ENCODE measurements around the gene USP34.
"Not testable (repeated sequence)": the region's sequence is repeated elsewhere in the genome, so short reads cannot be mapped to it uniquely, and the experiment has no call there.

The USP34 gene

DNA sequence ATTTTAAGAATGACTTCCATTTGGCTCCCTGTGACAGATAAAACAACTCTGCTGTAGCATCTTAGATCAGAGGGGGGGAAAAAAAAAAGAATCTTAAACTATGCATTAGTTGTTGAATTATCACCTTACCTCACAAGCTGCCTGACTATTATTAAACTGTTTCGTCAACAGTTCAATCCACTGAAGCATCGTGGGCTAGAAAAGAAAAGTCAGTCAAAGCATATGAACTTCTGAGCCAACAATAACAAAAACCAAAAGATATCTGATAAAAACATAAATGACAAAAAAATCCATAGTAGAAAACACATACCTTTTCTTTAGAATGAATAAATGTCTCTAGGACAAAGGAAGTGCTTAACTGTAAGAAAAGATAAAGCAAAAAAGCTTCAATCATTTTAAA, 235.2 kb downstream of the USP34 start:
- no peak for DNase-seq

DNA sequence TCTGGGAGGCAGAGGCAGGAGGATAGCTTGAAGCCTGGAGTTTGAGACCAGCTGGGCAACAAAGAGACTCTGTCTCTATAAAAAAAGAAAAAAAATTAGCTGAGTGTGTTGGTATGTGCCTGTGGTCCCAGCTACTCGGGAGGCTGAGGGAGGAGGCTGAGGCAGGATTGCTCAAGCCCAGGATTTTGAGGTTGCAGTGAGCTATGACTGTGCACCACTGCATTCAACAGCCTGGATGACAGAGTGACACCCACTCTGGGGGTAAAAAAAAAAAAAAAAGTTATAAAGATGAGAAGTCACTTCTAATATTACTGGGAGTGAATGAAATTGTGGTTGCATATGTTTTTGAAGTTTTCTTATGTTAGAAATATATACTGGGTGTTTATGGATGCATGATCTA, 237.3 kb downstream of the USP34 start:
- no peak for DNase-seq

DNA sequence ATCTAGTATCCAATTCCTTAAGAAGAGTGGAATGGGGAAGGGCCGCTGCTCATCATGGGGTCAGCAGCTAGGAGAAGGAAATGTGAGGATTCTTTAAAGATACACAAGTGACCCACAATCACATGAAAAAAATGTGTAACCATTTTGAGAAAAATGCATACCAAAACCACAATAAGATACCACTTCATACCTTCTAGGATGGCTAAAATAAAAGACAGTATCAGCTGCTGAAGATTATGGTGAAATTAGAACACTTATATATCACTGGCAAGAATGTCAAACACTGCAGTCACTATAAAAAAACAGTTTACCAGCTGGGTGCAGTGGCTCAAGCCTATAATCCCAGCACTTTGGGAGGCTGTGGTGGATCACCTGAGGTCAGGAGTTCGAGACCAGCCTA, 241.0 kb downstream of the USP34 start:
- no peak for DNase-seq

DNA sequence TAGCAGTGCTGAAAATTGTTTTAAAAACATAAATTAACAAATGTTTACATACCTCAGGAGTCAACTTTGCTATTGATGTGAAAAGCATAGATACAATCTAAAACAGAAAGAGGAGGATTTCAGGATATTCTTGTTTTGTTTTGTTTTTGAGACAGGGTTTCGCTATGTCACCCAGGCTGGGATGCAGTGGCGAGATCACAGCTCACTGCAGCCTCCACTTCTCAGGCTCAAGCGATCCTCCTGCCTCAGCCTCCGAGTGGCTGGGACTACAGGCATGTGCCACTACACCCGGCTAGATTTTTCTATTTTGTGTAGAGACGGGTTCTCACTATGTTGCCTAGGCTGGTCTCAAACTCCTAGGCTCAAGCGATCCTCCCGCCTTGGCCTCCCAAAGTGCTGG, 248.3 kb downstream of the USP34 start:
- DNase-seq: no peak

DNA sequence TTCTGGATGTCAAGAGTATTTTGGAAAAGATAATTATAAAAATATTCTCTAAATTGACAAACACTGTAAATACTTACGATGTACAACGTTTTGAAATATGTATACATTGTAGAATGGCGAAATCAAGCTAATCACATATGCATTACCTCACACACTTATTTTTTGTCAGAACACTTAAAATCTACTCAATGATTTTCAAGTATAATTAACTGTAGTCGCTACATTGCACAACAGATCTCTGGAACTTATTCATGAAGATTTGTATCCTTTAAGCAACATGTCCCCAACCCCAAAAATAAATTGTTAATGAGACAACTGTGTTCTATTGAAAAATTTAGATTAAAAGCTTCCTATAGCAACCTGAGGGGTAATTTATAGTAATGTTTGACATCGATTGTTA, 249.1 kb downstream of the USP34 start:
- DNase-seq: no peak

DNA sequence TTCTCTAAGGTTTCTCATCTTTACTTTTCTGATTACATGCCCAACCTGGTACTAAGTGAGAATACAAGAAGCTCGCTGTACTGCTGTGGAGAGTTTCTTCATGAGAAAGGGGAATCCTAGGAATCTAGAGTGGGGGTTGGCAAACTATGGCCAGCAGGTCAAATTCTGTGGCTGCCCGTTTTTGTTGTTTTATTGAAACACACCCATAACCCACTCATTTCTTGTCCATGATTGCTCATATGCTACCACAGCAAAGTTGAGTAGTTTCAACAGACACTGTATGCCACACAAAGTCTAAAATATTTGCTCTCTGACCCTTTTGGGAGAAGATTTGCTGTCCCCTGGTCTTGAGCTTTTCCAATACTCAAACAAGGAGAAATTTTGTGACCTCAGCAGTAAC, 250.1 kb downstream of the USP34 start:
- DNase-seq: no peak

DNA sequence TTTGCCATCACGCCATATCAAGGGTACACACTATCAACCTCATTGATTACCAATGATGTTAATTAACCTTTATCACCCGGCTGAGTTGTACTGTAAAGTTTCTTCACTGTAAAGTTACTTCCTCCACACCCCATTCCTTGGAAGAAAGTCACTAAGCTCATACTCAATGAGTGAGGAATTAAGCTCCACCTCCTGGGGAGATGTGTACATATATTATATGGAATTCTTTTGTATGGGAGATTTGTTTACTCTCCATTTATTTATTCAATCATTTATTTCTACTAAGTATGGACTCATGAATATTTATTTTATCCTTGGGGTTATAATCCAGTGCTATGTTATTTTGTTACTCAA, 252.1 kb downstream of the USP34 start:
- DNase-seq: no peak

DNA sequence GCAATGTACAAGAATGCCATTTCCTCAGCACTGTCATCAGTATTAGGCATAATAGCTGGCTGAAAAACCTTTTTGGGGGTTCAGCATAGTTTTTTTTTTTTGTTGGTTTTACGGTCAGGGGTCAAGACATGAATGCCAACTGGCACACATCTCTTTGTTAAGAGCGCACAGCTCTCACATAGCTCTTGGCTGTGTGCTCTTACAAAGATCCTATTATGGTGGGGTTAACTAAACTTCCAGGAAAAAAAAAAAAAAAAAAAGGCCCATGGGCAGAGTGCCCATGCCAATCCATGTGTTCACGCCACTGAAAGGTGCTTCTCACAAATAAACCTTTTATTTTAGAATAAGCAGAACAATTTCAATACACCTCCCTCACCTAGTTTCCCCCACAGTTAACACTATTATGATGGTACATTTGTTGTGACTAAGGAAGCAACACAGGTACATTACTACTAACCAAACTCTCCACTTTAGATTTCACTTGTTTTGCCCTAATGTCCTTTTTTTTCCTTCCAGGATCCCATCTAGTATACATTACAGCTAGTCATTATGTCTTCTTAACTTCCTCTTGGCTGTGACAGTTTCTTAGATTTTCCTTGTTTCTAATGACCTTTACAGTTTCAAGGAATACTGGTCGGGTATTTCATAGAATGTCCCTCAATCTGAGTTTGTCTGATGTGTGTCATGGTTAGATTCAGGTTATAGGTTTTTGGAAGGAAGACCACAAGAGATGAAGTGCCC, 252.6 kb downstream of the USP34 start:
- no peak for DNase-seq

DNA sequence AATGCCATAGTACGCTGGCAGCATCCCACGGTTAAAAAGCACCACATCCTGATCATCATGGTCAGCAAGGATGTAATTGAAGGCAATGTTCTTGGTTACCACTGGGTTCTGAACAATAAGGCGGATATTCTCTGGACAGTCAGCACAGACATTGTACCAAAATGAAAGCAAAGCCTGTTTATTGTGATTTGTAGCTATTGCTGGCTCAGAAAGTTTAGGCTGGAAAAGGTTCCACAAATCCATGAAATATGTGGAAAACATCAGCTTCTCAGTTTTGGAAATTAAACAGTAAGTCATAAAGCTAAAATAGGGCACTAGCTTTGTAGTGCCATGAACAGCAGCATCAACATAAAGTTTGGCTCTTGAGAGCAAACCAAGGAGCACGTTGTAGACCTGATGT, 256.7 kb downstream of the USP34 start:
- no peak for DNase-seq

DNA sequence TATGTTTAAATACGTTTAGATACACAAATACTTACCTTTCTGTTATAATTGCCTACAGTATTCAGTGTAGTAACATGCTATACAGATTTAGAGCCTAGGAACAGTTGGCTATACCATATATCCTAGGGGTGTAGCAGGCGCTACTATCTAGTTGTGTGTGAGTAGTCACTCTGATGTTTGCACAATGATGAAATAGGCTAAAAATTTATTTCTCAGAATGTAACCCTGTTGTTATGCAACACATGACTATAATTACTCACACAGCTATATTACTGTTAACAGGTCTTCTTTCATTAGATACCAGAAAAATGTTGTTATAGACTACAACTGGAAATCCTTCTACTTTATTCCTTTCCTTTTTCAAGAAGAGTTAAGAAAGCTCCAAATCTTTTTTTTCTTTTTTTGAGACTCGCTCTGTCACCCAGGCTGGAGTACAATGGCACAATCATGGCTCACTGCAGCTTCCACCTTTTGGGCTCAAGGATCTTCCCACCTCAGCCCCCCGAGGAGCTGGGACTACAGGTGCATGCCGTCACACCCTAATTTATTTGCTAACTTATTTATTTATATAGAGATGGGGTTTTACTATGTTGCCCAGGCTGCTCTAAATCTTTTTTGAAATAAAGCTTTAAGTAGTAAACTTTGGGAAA, 260.4 kb downstream of the USP34 start:
- no peak for DNase-seq

DNA sequence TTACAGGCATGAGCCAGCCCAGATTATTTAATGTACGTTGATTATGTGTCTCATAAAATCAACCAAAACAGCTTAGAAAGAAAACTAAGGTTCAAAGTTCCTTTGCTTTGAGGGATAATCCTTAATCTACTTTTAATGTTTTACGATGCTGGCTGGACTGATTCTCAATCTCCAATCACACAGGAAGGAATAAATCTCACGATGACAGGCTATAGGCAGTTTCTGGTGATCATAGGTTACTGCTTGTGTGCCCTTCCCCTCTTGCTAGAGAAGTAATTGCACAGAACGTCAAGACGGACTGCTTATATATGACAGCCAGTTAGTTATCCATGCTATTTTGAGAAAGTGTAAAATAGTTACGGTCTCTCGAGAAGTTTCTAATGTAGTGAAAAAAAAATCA, 265.8 kb downstream of the USP34 start:
- no peak for DNase-seq

DNA sequence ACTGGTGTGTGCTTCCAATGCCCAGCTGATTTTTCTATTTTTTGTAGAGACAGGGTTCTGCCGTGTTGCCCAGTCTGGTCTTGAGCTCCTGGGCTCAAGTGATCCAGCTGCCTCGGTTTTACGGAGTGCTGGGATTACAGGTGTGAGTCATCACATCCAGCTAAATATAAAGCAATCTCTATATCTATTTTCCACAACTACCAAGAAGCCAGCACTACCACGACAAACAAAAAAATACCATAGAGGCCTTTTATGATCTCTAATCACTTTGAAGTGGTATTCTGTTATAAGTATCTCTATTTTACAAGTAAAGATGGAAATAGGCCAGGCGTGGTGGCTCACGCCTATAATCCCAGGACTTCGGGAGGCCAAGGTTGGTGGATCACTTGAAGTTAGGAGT, 274.2 kb downstream of the USP34 start:
- DNase-seq: no peak

DNA sequence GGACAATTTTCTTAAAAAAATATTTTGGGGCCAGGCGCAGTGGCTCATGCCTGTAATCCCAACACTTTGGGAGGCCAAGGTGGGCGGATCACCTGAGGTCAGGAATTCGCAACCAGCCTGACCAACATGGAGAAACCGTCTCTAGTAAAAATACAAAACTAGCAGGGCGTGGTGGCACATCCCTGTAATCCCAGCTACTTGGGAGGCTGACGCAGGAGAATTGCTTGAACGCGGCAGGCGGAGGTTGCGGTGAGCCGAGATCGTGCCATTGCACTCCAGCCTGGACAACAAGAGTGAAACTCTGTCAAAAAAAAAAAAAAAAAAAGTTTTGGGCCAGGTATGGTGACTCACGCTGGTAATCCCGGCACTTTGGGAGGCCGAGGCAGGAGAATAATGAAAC, 276.2 kb downstream of the USP34 start:
- not testable (repeated sequence) for DNase-seq

DNA sequence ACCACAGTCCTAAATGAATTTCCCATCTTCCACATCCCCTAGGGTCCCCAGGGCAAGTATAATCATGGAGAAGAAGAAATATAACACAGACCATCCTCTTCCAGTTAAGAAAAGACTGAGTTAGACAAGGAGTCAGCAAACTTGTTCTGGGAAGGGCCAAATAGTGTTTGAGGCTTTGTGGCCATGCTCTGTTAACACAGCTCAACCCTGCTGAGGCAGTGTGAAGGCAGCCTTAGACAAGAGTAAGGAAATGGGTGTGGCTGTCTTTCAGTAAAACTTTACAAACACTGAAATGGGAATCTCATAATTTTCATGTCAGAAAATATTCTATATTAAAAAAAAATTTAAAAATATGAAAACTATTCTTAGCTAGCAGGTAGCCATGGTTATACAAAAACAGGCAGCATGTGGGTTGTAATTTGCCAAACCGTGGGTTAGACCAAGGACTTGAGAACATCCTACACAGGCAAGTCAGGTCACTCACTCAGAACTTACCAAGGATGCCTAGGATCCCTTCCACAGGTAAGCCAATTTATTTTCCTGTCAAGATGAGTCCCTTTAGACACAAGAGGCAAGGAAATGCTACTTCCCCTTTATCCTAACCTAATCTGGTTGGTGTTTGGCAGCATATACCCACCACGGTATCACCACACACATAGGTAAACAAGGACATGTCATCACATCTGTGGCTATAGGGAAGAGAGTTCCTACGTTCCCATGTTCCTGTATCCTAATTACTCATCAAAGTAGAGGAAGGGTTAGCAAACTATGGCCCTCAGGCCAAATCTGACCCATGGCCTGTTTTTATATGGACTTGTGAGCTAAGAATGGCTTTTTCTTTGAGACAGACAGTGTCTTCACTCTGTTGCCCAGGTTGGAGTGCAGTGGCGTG, 277.0 kb downstream of the USP34 start:
- no peak for DNase-seq

DNA sequence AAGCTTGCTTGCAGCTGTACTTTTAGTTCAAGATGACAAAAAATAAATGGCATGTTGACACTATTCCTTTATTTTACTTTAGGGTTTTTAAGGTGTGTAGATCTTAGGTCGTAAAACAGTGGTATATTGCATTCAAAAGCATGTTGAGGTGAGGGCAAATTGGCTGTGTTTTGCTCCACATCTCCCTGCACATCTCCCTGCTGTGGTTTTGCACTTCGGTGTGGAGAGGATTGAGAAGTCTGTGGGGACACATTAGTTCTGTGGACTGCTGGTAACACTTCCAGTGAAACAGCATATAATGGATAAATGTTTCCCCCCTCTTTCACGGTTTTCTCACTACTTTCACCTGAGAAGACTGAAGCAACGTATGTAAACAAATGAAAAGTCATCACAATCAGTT, 283.8 kb downstream of the USP34 start:
- DNase-seq: no peak

DNA sequence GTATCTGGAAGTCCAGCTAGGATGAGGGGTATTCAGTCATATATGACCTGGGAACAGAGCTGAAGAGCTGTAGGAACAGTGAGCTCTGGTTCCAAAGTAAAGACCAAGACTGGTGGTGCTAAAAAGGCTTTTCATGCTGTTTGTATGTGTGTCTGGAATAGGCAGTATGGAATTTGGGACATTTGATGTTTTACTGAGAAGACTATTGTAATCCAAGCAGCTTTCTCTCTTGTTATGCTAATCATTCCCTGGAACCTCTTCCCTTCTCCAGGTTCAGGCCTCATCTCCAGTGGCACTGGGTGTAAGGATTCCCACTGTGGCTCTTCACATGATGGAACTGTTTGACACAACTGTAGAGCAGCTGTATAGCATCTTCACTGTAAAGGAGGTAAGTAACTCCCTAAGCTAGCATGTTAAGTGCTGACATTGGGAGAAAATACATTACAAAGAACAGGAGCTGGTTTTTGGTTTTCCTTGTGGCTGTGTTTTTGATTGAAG, 285.6 kb downstream of the USP34 start:
- DNase-seq: no peak

DNA sequence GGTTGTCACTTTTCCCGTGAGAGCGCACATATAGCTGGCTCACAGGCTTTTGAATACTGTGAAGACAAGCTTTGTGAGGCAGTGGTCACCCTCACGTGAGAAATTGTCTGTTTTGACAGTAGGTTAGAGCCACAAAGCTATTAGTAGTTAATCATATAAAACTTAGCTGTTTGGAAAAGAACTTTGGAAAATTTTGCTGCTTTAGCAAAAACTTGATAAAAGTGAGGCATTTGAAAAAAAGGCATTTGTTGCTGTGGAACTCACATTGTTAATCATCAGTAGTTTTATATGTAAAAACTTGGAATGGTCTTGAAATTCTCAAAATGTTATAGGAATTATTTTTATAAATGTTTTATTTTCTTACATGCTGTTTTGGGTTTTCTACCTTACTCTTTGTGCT, 286.6 kb downstream of the USP34 start:
- no peak for DNase-seq

DNA sequence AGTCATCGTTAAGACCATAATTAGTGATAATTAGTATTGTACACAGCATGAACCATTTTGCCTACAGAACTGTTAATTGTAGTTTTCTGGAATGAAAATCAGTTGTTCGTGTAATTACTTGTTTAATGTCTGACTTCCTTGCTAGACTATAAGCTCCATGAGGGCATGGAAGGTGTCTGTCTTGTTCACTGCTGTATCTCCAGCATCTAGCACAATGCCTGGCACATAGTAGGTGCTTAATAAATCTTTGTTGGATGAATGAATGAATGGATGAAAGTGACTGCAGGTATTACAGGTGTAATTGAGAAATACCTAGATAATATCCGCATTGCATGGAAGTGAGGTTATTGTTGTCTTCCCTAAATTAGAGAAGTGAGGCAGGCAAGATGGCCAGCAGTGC, 287.1 kb downstream of the USP34 start:
- DNase-seq: no peak

DNA sequence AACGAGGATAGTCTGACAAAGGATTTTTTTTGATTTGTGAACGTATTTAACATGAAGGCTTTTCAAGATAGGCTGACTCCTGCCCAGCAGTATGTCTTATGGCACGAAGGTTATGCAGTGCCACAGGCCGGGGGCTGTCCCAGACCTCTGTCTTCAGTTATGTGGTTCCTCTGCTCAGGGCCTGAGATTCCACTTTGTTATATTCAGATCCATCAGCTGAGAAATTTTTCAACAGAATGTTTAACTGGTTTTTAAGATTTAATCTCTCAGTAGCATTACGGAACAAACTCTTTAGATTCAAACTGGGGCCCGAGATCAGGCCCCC, 288.9 kb downstream of the USP34 start:
- DNase-seq: no peak

DNA sequence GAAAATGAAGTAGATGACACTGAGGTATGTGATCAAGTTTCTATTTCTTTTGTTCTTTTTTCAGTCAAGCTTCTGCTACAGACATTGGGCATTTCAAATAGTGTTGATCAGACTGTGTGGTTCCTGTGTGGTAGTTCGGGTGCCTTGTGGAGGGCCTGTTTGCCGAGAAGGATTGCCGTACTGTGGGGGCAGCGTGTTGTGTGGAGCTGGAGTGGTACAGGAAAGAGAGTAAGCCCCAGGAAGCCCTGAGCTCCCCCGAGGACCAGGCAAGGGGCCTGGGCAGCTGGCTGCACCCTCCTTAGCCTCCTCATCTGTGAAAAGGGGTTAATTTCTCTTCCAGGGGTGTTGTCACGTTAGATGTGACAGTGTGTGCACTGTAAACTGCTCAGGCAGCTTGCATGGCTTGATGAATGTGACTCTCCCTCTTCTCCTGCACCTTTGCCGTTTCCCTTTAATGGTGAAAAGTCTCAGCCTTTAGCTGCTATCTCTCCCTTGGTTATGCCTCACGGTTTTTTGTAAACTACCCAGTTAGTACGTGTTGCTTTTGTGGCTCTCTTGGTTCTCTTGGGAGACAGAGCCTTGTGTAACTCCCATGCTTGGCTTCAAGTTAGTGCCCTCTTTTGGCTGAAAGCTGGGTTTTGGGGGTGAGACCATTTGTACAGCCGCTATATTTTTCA, 289.4 kb downstream of the USP34 start:
- DNase-seq: no peak

DNA sequence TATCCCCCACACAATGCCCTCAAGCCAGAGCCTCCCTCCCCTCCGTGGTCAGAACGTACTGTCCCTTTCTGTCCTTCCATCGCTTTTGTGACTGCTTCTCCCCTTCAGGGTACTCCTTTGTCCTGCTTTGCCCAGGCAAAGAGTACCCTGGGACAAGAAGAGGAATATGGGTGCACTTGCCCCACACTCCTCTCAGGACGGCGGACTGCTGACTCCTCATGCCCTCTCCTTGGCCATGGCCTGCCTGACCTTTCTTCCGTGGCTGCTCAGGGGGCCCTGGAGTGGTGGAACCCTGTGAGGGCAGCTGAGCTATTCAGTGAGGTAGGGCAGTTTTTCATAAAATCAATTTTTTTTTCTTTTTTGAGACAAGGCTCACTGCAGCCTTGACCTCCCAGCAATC, 290.2 kb downstream of the USP34 start:
- no peak for DNase-seq

DNA sequence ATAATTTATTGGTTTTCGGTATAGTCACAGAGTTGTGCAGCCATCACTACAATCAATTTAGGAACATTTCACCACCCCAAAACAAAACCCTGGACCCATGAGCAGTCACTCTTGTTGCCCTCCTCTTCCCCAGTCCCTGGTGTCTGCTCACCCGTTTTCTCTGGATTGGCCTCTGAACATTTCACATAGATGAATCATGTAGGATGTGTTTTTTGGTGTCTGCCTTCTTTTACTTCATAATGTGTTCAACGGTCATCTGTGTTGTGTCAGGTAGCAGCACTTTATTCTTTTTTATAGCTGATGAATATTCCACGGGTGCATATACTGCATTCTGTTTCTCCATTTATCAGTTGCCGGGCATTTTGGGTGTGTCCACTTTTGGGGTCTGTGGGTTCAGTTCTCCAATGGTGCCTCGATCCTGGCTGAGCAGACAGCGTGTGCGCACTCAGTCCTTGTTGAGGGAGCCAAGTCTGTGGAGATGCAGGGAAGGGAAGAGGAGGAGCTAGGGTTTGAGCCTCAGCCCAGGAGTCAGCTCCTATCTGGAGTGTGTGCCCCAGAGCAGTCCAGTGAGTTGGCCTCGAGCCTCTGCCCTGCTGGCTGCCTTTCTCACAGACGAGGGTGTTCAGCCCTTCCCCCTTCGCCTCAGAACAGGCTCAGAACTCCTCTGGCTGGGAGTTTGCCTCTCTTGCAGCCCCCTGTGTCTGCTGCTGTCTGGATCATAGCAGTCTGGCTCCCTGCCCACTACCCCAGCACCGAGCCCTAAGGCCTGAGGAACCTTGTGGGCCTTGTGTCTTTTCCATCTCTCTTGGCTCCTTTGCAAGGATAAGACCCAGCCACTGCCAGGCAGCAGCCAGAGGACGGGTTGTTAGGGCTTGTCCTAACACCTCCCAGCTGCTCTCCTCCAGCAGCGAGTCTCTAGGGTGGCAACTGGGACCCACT, 290.9 kb downstream of the USP34 start:
- DNase-seq: no peak

Measured in retina (tissue), 1 donor.